ENCODE results near the gene CPA4. TPM values are rescaled to one million over a fixed set of nuclear protein-coding genes. Genes with fewer than 3 reads are reported as not detected.
A peak's percentile ranks its signal among the peaks of the same experiment; 100 is the strongest.

CPA4 gene
- polyA plus RNA-seq, 1 donor: 1.9 TPM

DNA sequence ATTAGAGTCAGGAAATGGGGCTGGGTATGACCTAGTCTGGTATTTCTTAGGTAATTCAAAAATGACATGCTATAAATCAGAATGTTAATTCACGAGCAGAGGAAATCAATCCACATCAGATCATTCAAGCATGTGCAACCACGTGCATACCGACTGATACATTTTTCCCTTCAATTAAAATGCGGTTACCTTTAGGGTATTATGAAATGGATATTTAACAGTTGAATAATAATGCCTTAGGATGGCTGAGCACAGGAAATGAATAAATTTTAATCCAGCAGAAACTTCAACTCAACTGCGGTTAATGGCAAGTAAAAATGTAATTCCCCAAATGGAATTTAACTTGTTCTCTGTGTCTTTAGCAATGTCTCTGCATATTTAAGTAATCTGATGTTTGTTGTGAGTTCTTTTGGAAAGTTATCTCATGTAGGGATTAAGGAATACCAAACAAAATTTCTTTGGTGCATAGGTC is 17.1 kb upstream of the CPA4 start:
- no peak for DNase-seq

DNA sequence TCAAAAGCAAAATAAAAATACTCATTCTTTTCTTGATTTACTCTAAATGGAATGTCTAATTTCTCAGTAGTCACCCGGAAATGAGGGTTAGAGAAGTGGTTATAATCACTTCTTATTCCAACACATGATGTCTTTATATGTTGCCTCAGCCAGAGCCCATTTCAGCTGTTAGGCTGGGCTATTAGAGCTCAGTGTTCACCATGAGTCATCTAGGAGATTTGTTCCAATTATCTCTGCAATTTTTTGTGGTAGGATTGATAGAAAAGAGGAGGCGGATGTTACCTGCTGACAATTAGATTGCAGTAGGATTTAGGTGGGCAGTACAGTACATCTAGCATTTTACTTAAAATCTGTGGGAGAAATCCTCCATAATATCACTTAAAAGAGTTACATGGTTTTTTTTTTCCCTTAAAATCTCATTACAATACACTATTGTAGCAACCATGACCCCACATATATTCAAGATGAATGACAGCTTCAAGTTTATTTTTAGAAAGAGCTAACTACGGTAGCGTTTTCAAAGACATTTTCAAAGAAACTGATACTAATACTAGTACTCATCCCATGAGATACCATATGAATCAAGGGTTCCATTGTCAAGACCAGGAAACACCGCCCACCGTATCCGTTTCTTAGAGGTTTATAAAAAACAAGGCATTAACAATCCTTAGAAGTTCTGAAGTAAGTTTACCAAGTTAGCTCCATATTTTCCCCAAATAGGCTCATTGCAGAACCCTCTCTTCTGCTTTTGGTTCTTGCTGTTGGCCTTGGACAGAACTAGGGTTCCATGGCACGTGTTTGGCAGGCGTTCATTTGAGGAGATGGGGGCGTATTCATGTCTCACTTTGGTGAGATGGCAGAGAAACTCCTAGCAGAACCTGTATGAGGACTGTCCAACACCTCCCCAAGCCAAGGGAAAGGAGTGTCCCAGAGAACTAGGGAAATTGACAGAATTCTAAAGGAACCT is 15.9 kb upstream of the CPA4 start:
- no peak for DNase-seq

DNA sequence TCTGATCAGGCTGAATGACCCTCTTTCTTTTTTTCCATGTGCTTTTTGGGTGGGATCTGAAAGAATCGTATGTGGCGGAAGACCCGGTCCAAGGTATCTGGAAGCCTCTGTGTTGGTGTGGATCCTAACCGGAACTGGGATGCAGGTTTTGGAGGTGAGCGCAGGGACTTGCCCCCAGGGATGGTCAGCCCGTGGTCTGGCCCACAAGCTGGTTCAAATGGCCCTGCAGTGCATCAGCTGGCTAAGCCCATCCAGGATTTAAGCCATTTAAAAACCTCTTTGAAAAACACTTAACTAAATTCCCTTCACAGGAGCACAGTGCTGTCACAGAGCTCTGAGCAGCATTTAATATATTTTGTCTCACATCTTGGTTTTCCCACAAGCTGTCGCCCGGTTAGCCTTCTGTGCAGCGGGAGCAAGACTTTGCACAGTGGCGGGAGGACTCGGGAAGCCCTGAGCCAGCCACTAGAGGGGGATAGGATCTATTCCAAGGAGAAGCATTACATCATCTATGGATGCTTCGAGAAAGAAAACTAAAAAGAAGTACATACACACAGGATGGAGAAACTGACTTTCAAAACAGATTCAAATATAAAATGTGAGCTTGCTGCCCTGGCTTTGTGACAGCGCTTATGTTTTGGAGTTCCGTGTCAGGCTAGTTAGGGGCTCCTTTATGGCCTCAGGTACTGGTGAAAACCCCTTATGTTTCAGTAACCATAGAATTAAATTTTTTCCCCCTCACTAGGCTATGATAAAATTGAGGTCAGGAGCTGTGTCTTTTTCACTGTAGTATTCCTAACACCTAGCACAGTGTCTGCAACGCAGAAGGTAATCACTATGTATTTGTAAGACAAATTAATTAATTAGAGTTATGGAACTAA is 15.0 kb upstream of the CPA4 start:
- peak; percentile 80 for DNase-seq

DNA sequence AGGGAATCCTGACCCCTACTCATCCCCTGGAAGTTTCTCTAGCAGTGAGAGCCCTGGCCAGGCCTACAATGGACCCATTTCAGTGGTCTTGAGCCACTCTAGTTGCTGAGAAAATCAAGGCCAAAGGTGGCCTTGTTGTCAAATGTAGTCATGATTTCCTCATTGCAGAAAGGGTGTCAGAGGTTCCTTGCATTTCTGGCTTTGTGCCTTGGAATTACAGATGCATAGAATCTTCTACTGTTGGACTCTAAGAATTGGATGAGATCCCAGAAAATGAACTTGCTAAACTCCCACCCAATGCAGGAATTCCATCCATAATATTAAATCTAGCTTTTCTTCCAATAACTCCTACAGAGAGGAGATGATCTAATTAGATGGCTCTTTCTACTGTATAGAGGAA is 14.1 kb upstream of the CPA4 start:
- DNase-seq: peak; percentile 80

DNA sequence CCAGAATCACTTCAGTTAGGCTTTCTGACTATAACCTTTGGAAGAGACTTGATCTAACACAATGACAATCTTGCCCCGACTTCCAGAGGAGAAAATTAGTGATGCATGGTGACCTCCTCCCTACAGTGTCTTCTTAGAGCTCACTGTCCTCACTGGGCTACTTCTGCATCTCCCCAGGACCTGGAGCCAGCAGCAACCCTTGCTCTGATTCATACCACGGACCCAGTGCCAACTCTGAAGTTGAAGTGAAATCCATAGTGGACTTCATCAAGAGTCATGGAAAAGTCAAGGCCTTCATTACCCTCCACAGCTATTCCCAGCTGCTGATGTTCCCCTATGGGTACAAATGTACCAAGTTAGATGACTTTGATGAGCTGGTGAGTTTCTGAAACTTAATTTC is 13.7 kb upstream of the CPA4 start:
- no peak for DNase-seq

DNA sequence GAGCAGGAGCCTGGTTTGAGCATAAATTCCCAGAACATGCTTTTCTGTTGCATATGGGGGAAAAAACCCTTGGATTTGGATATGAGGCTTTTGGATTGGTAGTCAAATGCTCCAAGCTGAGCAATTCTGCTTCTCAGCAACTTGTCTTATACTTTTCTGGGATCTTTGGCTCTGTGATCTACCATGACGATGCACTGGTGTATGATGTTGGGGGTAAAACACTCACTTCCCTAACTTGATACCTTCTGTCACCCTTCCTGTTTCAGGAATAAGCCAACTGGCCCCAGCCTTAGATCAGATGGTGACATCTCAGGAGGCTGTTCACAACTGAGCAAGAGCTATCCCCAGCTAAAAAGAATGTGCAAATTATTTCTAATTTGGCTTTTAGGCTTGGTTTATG is 13.1 kb upstream of the CPA4 start:
- no peak for DNase-seq

DNA sequence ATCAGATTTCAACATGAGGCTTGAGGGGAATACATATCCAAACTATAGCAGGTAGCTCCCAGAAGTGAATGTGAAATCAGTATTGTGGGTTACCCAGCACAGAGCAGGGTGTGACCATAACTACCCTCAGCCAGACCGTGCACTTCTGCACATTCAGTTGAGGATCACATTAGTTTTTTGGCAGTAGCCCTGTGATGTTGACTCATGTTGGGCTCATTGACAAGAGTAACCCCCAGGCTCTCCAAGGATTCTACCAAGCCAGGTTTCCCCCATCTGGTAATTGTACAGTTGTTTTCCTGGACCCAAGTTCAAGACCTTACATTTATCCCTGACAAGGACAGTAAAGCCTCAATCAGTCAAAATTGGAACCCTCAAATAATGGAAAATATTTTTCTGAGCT is 11.7 kb upstream of the CPA4 start:
- peak; percentile 87 for DNase-seq

DNA sequence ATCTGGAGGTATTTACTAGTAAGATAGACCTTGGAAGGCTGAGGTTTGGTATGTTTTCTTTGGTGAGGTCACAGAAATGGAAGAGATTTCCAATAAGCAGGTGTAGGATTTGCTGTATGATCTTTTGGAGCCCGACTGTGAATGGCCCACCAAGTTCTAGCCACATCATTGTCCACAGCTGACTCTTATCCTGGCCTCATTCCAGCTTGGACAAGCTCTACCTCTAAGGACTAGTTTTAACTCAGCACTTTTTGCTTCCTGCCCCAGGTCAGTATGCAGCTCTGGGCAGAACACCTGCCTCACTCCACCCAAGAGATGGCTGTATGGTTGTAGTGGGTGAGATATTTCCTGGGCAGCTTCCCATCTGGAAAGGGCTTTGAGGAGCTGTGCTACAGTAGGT is 6.1 kb upstream of the CPA4 start:
- no peak for DNase-seq

DNA sequence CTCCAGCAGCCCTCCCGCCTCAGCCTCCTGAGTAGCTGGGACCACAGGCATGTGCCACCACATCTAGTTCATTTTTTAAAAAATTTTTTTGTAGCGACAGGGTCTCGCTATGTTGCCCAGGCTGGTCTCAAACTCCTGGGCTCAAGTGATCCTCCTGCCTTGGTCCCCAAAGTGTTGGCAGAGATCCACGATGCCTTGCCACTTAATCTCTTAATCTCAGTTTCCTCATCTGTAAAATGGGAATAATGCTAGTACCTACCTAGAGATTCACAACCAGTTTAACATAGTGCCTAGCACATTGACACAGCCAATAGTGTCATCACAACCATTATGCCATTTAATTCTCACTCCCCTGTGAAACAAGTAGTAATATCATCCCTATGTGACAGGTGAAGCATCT is 4.8 kb upstream of the CPA4 start:
- no peak for DNase-seq

DNA sequence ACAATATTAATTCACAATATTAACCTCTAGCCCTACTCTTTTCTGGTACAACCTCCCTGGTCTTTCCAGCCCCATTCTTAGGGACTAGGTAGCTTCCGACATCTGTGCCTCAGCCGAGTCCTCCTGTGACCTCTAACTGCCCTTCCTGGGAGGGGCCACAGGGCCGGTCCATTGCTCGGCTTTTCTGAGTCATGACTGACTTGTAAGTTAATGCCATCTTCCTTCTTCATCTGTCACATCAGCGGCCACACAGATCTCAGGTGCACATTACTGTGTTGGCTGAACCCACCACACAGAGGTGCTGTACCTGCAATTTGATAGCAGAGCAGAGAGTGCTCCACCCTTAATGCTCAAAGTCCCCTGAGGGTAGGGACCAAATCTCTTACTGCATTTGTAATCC is 4.1 kb upstream of the CPA4 start:
- DNase-seq: no peak

DNA sequence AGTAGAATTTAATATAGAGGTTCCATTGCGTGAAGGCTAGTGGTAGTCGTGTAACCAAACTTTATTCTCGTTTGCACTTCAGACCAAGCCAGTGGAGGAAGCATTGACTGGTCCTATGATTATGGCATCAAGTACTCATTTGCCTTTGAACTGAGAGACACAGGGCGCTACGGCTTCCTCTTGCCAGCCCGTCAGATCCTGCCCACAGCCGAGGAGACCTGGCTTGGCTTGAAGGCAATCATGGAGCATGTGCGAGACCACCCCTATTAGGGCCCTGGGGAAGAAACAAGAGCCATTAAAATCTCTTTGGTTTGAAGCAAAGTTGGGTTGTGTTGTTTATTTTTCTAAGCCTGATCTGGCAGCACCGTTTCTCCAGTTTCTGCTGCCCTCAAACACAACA is 3.5 kb upstream of the CPA4 start:
- no peak for DNase-seq

DNA sequence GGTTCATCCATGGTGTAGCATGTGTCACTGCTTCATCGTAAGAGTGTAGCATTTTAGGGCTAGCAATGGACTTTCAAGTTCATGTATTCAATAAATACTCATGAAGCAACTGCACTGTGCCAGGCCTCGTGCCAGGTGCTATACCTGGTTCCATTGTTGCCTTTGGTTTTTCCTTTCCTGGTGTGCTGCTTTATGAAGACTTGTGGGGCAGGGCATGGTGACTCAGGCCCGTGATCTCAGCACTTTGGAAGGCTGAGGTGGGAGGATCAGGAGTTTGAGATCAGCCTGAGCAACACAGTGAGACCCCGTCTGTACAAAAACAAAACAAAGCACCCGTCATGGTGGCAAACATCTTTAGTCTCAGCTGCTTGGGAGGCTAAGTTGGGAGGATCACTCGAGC is 2.2 kb upstream of the CPA4 start:
- DNase-seq: no peak

DNA sequence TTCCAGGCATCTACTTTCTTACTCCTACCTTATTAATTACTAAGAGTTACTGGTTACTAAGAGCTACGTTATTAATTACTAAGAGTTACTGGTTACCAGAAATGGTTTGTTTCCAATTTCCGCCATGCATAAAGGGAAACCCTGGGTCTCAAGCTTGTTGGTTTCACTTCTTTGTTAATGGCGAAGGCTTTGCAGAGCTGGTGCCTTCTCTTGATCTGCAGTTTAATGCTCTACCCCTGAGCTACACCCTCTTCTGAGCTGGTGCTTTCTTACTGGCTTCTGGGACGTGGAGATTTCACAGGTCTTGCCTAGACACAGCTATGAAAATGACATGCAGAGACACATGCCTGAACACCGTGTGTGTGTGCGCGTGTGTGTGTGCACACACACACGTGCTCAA is 560 bp downstream of the CPA4 start:
- no peak for DNase-seq

DNA sequence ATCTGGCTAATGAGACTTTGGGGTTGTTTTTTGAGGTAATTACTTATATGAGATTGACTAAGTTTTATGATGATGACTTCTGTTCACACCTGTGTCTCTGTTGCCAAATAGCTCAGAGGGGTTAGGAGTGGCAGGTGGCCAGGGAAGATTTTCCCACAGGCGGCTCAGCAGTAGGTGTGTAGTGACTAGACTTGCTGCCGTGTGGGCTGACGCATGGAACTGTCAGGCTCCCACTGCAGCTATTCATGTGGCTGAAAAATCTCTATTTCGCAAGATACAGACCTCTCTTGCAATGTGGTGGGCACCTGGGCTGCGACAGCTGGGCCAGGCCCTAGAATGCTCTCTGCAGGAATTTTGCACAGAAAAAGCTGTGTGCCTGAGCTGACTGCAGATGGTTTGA is 1.4 kb downstream of the CPA4 start:
- no peak for DNase-seq

DNA sequence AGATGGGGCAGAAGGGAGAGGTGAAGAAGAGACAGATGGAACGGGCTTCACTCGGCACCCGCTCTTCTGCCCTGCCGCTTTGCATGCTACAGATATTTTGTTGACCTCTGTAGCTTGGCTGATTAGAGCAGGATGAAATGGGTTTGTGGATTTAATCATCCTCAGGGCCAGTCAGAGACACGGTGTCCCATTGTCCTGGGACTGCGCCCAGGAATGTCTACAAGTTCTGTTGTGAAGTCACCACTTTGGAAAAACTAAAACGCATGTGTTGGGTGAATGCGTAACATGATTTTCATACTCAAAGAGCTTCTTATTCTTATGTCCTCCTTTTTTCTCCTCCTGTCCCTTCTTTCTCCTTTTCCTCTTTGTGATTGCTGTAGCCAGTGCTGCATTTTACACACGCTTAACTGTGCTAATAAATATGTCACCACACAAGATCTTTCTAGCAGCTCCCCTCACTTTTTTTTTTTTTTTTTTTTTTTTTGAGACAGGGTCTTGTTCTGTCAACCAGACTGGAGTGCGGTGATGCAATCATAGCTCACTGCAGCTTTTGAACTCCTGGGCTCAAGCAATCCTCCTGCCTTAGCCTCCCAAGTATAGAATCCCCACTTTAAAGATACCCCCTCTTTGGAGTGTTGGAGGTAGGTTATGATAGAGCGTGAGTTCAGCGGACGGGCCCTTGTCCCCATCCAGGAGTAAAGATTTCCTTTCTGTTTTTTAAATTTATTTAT is 3.4 kb downstream of the CPA4 start:
- no peak for DNase-seq

DNA sequence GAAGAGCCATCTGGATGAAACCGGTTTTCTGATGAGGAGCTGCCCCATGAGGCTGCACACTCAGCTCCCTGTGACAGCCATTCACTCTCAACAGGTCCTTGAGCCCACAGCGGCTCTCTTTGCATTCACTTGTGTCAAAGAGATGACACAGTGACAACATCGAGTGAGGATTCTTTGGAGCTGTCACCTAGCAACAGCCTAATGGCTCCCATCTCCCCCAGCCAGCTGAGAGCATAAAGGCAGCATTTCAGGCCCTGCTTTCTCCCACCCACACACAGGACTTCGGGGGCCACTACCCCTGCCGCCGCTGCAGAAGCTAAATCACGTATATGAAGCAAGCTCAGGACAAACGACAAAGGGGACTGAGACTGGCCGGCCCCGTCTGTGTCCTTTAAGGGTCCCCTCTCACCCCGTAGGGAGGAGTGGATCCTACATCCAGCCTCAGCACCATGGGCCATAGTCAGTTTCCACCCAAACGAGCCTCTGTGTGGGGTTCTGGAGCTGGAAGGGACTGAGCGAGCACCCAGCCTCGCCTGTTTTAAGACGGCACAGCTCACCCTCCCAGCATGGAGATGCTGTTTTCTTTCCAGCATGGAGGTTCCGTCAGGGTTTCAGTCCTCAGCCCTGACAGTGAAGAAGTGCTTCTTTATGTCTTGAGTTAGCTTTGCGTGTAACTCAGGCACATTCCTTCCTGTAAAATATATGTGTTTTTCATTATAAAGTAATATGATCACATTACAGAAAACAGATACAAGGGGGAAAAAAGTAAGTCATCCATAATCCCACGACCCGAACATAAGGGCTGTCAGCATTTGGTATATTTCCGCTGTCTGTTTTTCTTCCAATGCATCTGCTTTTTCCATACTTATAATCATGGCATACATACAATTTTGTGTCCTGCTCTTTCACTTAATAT is 4.9 kb downstream of the CPA4 start:
- DNase-seq: peak; percentile 86

DNA sequence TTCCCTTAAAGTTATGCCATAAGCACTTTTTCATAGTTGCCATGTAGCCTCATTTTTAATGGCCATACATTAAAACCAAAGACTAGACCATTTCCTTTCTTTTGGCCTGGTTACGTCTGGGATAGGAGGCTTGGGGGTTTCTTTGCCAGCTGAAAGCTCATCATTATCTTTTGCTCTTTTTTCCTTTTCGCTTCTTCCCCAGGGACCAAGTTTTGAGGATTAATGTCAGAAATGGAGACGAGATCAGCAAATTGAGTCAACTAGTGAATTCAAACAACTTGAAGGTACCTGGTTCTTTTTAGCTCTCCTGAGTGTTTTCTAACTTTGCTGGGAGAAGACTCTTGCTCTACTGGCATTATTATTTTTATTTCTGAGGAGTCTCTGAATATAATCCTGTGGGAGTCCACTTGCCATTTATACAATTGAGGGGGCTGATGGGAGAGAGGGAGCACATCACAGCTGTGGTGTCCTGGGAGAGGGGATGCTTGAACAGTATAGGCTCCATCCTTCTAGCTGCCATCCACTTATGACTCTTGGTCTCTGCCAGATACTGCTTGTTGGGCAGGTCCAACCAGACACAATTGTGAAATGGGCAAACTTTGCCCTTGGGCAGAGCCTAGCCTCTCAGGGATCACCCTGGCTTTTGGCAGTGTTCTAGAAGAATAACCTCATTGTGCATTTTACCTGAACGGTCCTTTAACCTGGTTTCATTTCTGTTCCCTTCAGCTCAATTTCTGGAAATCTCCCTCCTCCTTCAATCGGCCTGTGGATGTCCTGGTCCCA is 5.8 kb downstream of the CPA4 start:
- DNase-seq: no peak

DNA sequence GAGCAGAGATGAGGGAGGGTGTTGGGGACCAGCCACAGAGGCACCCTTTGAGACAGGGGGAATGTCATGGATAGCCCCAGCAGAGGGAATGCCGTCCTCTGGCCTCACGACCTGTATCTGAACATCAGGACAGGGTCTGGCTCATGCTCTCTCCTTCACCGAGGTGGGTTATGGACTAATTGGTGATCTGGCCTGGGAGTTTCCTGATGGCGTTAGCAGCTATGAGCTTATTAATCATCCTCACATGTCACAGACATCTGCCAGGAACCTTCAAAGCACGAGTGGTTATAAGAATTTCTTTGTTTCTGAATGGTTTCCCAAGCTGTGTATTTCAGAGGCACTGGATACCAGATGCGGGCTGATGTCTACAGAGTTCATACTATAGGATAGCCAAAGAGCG is 6.9 kb downstream of the CPA4 start:
- DNase-seq: no peak

DNA sequence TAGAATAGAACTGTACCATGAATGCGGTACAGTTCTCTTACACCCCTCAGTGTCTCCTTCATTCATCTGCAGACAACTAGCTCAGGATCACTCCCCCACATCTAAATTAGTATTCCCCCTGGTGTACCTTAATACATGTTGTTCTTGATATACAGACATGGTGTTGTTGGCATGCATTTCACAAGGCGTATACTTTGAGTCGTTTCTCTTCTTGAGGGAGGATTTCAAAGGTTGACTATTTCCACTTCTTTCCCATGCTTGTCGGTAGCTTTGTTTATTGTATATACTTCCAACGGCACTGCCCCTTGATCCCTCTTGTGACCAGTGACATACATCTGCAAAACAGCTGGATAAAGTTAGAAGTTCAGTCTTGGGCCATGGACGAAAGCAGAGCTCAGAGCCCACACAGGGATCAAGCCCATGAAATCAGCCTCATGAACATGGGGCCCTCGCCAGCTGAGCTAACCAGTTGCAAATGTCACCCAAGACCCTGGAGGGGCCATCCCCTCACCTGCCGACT is 8.6 kb downstream of the CPA4 start:
- no peak for DNase-seq

DNA sequence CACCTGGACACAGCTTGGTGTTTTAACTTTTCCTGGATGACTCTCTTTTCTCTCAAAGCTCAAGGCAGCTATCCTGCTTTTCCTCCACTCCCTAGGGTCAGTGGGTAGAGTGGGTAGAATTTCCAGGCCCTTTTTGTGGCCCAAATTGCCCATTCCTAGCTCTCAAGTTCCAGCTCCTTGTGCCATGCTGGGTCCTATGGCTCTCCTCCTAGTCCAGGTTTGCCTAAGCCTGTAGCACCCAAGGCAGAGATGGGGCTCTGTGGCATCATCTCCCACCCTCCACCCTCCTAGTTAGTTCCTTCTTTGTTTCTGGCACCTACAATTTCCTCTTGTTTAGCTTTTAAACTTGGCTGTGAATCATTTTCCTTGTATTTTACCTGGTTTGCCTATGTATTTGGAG is 9.7 kb downstream of the CPA4 start:
- no peak for DNase-seq

DNA sequence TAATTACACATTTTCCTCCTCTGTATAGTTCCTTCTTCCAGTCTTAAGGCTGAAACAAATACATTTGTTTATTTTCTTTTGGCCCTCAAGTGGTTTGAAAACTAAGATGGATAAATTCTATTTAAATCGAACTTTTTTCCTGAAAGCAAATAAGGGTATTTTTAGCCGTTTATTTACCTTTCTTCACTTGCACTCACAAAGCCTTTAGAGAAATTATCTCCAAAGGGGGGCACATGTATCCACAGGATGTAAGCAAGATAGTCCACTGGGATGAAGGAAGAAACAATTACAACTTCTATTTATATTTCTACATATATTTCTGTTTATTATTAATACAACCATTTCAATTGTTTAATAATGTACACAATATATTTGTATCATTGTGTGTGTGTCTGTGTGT is 10.2 kb downstream of the CPA4 start:
- DNase-seq: no peak
